Endothelial cell of umbilical vein (primary cell): ENCODE results near the gene MGLL. TPM values are rescaled to one million over a fixed set of nuclear protein-coding genes. Genes with fewer than 3 reads are reported as not detected.

Source experiments
- BruUV-seq: library from RNA; stranded (reverse); fragments of 400-500 nt; replicated peaks from 2 replicates; lab custom pipeline; 2021; lab: Mats Ljungman, UMichigan
- CTCF ChIA-PET: fragments of 300-600, 350-600 bp; sonication (Branson Sonifier 250); formaldehyde crosslinking; loops from one replicate; lab custom pipeline; 2021; ENCODE audit warnings: antibody characterized with exemption, inconsistent platforms; lab: Charles Lee
- POLR2A ChIA-PET: fragments of 300-600, 350-600 bp; sonication (Branson Sonifier 250); formaldehyde crosslinking; loops from one replicate; lab custom pipeline; 2021; ENCODE audit warnings: antibody characterized with exemption, inconsistent platforms; lab: Charles Lee
- DNase-seq: peaks from one replicate; pipeline ENCODE4 v3.0.0-alpha.2; 2011; ENCODE audit warnings: low read depth, low spot score
- FAIRE-seq: peaks from 2 replicates; lab custom pipeline; 2011; peaks lifted over from hg19 to GRCh38; lab: Jason Lieb, UNC
- H2AFZ ChIP-seq: 2 replicates; pipeline ENCODE4 v1.6.0; 2012; ENCODE audit warnings: low read depth, low read length, control low read depth, inconsistent platforms
- H3K27ac ChIP-seq: 2 replicates; pipeline ENCODE4 v1.5.1; 2011; ENCODE audit warnings: low read depth, mild to moderate bottlenecking, control low read depth, low read length, moderate library complexity; ENCODE audit not compliant: insufficient read depth
- H3K27me3 ChIP-seq, 2 experiments: 2 replicates each; pipeline versions ENCODE4 v1.6.0 to v1.6.1; 2011; ENCODE audit warnings: low read length in 2 of 2, mixed read lengths in 1 of 2; ENCODE audit not compliant: control insufficient read depth in 2 of 2, insufficient read depth in 2 of 2
- H3K36me3 ChIP-seq, 2 experiments: 2 replicates in 1 of 2; 3 replicates in 1 of 2; pipeline ENCODE4 v1.5.1; 2011; ENCODE audit warnings: low read length in 2 of 2, mild to moderate bottlenecking in 1 of 2, moderate library complexity in 1 of 2; ENCODE audit not compliant: control insufficient read depth in 2 of 2, insufficient read depth in 2 of 2; ENCODE audit errors: extremely low read depth in 1 of 2
- H3K4me1 ChIP-seq: 3 replicates; pipeline ENCODE4 v1.5.1; 2011; ENCODE audit warnings: mild to moderate bottlenecking, low read length; ENCODE audit not compliant: control insufficient read depth, insufficient read depth; ENCODE audit errors: extremely low read depth
- H3K4me2 ChIP-seq: 2 replicates; pipeline ENCODE4 v1.6.1; 2011; ENCODE audit warnings: low read length, control low read depth, mixed read lengths; ENCODE audit not compliant: insufficient read depth
- H3K4me3 ChIP-seq, 3 experiments: fragments of 200-600 bp in 1 of 3; sonication (generic), shearing (Covaris generic) in 1 of 3; replicated peaks in 1 of 3; 2 replicates each; pipeline ENCODE4 v1.5.1; 2011 to 2016; ENCODE audit warnings: control low read depth in 3 of 3, low read length in 3 of 3, mild to moderate bottlenecking in 2 of 3, inconsistent platforms in 1 of 3, low read depth in 1 of 3, moderate library complexity in 1 of 3; ENCODE audit not compliant: insufficient read depth in 1 of 3
- H3K79me2 ChIP-seq: 2 replicates; pipeline ENCODE4 v1.6.0; 2012; ENCODE audit warnings: low read length, inconsistent platforms; ENCODE audit not compliant: control insufficient read depth, insufficient read depth
- H3K9ac ChIP-seq: replicated peaks from 2 replicates; pipeline ENCODE3; 2011; ENCODE audit warnings: low read length, control low read depth; ENCODE audit not compliant: insufficient read depth; ENCODE audit errors: extremely low read depth
- H3K9me1 ChIP-seq: replicated peaks from 3 replicates; pipeline ENCODE4 v1.6.0; 2011; ENCODE audit warnings: mild to moderate bottlenecking, low read length; ENCODE audit not compliant: control insufficient read depth, insufficient read depth; ENCODE audit errors: extremely low read depth
- H3K9me3 ChIP-seq: replicated peaks from 2 replicates; pipeline ENCODE4 v1.5.1; 2012; ENCODE audit warnings: low read length, inconsistent platforms; ENCODE audit not compliant: control insufficient read depth, insufficient read depth
- H4K20me1 ChIP-seq: replicated peaks from 2 replicates; pipeline ENCODE3; 2011; ENCODE audit warnings: mild to moderate bottlenecking, low read length; ENCODE audit not compliant: control insufficient read depth, insufficient read depth; ENCODE audit errors: extremely low read depth
- FOS ChIP-seq: IDR thresholded peaks from 2 replicates; pipeline ENCODE4 v1.6.1; 2011; ENCODE audit warnings: mild to moderate bottlenecking, low read length, moderate library complexity, borderline replicate concordance; ENCODE audit not compliant: insufficient read depth
- JUN ChIP-seq: IDR thresholded peaks from 2 replicates; pipeline ENCODE4 v1.6.1; 2011; ENCODE audit warnings: borderline replicate concordance, low read depth; ENCODE audit not compliant: insufficient read length, insufficient read depth
- MYC ChIP-seq: IDR thresholded peaks from one replicate; pipeline ENCODE4 v1.6.1; 2011; ENCODE audit warnings: mild to moderate bottlenecking, low read depth, low read length
- POLR2A ChIP-seq: IDR thresholded peaks from 2 replicates; pipeline ENCODE4 v1.6.1; 2012; ENCODE audit warnings: low read depth, mild to moderate bottlenecking, control low read depth, low read length
- POLR2AphosphoS5 ChIP-seq: IDR thresholded peaks from 2 replicates; pipeline ENCODE4 v1.6.1; 2012; ENCODE audit warnings: low read depth, mild to moderate bottlenecking, control low read depth, low read length, moderate library complexity; ENCODE audit not compliant: insufficient read depth
- dilution Hi-C: fragments of 300-500 bp; cut with MboI; formaldehyde crosslinking; loops from one replicate; pipeline ENCODE4 v1.15.0; 2019; ENCODE audit warnings: low sequenced_read_pairs; ENCODE audit not compliant: extremely low pct_ligation_motif_present
- intact Hi-C: fragments of 100-400 bp; cut with micrococcal nuclease; formaldehyde crosslinking; loops from one replicate; pipeline ENCODE4 v1.10.0; 2022
- polyA plus RNA-seq, 4 experiments: library from polyadenylated mRNA; depleted of rRNA in 3 of 4; stranded (reverse) in 3 of 4; unstranded in 1 of 4; fragments of >200 nt; gene quantifications; 2 replicates each; pipeline versions ENCODE4 v1.2.1 to v1.2.3, GENCODE V29; 2011 to 2012; ENCODE audit warnings: missing spikeins in 1 of 4
- total RNA-seq: library from RNA; stranded (reverse); gene quantifications from 2 replicates; pipeline ENCODE4 v1.2.3, GENCODE V29; 2021
- TF ChIP-seq, protein P1 (sequence below): IDR thresholded peaks from 2 replicates; pipeline ENCODE4 v1.6.1; 2011; ENCODE audit not compliant: insufficient read depth, insufficient read length

The MGLL gene
- total and polyA plus RNA-seq, 2 donors (not counting 3 experiments of a cell fraction or from before 2014, with no cell fraction given): 30.7 to 60.2 TPM

DNA sequence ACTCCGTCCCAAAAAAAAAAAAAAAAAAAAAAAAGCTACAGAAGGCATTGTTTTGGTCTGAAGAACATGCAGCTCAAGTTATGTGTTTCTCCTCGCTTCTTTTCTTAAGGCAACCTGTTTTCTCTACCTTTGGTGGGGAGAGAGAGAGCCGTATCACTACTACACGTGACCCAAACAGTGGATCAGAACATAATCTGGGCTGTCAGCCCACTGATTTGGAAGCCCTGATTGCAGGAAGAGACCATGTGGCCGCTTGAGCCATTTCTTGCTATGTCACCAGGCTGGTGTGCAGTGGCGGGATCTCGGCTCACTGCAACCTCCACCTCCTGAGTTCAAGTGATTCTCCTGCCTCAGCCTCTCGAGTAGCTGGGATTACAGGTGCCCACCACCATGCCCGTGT is 79.7 kb downstream of the MGLL start:
- H3K9me1 ChIP-seq: no peaks in the 10 kb centered on the region
- TF ChIP-seq MYC (no peak), POLR2A (no peak), POLR2AphosphoS5 (no peak), FOS (no peak), JUN (no peak)
- TF ChIP-seq, protein P1, sequence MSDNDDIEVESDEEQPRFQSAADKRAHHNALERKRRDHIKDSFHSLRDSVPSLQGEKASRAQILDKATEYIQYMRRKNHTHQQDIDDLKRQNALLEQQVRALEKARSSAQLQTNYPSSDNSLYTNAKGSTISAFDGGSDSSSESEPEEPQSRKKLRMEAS: no peak
- H3K9me3 ChIP-seq: no peaks in the 10 kb centered on the region
- H2AFZ ChIP-seq: no peak overlapping the region
- no peak overlapping the region for H3K4me2 ChIP-seq
- ChIA-PET POLR2A (no interaction called here), CTCF (interaction anchor here (1.0 kb wide), 1 partner anchor 47 kb away, joined by 3 read pairs; no protein-coding TSS in a partner anchor)
- H3K36me3 ChIP-seq: no peaks in the 10 kb centered on the region
- H3K79me2 ChIP-seq: no peaks in the 10 kb centered on the region
- no peak overlapping the region for H3K4me3 ChIP-seq
- dilution Hi-C loops (no loop called here), intact Hi-C loops (no loop called here)
- H3K4me1 ChIP-seq: peaks cover 16% of the 10 kb centered on the region
- no peak overlapping the region for H3K27ac ChIP-seq
- no peaks in the 10 kb centered on the region for H3K27me3 ChIP-seq
- DNase-seq (no peak), FAIRE-seq (no peak)
- no peak overlapping the region for H3K9ac ChIP-seq
- BruUV-seq: no TSS peak
- no peaks in the 10 kb centered on the region for H4K20me1 ChIP-seq

DNA sequence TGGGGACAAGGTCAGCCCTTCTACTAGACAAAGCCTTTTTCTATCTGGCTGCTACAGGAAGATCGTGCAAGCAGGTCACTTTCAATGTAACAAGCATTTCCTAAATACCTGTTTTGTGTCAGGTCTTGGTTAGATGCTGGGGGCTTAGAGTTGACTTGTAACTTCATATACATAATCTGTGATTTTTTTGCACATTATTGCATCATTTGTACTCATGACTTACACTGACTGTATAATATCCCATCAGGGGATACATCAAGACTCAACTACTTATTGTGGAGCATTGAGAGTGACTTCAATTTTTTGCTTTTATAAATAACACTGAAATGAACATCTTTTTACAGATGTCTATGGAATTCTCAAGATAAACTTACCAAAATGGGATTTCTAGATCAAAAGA is 80.6 kb downstream of the MGLL start:
- Histone ChIP-seq H3K4me1 (peaks cover 13% of the 10 kb centered on the region), H3K9me3 (no peaks in the 10 kb centered on the region), H3K27me3 (no peaks in the 10 kb centered on the region), H3K4me2 (no peak overlapping the region), H3K9me1 (no peaks in the 10 kb centered on the region), H4K20me1 (no peaks in the 10 kb centered on the region), H3K36me3 (no peaks in the 10 kb centered on the region), H2AFZ (no peak overlapping the region), H3K4me3 (no peak overlapping the region), H3K27ac (no peak overlapping the region), H3K79me2 (no peaks in the 10 kb centered on the region), H3K9ac (no peak overlapping the region)
- CTCF ChIA-PET: no interaction called here
- TF ChIP-seq, protein P1: no peak
- TF ChIP-seq MYC: no peak
- no peak for TF ChIP-seq FOS
- dilution Hi-C loops (no loop called here), intact Hi-C loops (no loop called here)
- DNase-seq: no peak
- POLR2A ChIA-PET: no interaction called here
- BruUV-seq: no TSS peak
- FAIRE-seq: no peak
